GM21529 (cell line): Measurements from ENCODE around the gene TRAF7.
"Not testable (repeated sequence)": the region's sequence is repeated elsewhere in the genome, so short reads cannot be mapped to it uniquely, and the experiment has no call there.

Experiments used
- ATAC-seq: cut with Tn5 transposase; IDR thresholded peaks from one replicate; pipeline ENCODE4 v1.9.1; 2021; ENCODE audit not compliant: unreplicated experiment

The TRAF7 gene

GRCh38 chr16:2121853-2122252 lies 33.7 kb upstream of the TRAF7 start:
- no peak for ATAC-seq

- ATAC-seq, result no peak
Measured at GRCh38 chr16:2122429-2122828, 33.2 kb upstream of the TRAF7 start.

- not testable (repeated sequence) for ATAC-seq
Measured at GRCh38 chr16:2122934-2123683, 32.5 kb upstream of the TRAF7 start.

GRCh38 chr16:2123706-2124376 lies 31.7 kb upstream of the TRAF7 start:
- ATAC-seq, result not testable (repeated sequence)

- ATAC-seq, result not testable (repeated sequence)
Measured at GRCh38 chr16:2124377-2124693, 31.2 kb upstream of the TRAF7 start.

GRCh38 chr16:2124694-2125444 lies 30.7 kb upstream of the TRAF7 start:
- ATAC-seq, result not testable (repeated sequence)

- ATAC-seq, result not testable (repeated sequence)
Measured at GRCh38 chr16:2125609-2126008, 30.0 kb upstream of the TRAF7 start.

GRCh38 chr16:2126161-2126743 lies 29.3 kb upstream of the TRAF7 start:
- ATAC-seq, result not testable (repeated sequence)

- ATAC-seq, result not testable (repeated sequence)
Measured at GRCh38 chr16:2126928-2127556, 28.5 kb upstream of the TRAF7 start.

DNA sequence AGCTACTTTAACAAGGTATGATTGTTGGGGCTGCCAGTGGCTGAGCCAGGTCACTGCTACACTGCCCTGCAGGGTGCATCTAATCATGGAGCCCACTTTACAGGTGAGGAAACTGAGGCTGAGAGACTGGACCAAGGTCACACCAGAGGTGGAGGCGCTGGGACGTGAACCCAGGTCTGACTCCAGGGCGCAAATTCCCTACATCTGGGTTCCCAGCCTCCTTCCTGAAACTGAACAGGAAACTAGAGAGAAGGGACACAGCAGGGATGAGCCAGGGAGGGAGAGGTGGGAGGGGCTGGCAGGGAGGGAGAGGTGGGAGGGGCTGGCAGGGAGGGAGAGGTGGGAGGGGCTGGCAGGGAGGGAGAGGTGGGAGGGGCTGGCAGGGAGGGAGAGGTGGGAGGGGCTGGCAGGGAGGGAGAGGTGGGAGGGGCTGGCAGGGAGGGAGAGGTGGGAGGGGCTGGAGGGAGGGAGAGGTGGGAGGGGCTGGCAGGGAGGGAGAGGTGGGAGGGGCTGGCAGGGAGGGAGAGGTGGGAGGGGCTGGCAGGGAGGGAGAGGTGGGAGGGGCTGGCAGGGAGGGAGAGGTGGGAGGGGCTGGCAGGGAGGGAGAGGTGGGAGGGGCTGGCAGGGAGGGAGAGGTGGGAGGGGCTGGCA lies 27.8 kb upstream of the TRAF7 start:
- not testable (repeated sequence) for ATAC-seq

GRCh38 chr16:2129251-2129650 lies 26.3 kb upstream of the TRAF7 start:
- ATAC-seq, result not testable (repeated sequence)

- ATAC-seq, result not testable (repeated sequence)
Measured at GRCh38 chr16:2129890-2130447, 25.6 kb upstream of the TRAF7 start.

- not testable (repeated sequence) for ATAC-seq
Measured at GRCh38 chr16:2133797-2134196, 21.8 kb upstream of the TRAF7 start.

DNA sequence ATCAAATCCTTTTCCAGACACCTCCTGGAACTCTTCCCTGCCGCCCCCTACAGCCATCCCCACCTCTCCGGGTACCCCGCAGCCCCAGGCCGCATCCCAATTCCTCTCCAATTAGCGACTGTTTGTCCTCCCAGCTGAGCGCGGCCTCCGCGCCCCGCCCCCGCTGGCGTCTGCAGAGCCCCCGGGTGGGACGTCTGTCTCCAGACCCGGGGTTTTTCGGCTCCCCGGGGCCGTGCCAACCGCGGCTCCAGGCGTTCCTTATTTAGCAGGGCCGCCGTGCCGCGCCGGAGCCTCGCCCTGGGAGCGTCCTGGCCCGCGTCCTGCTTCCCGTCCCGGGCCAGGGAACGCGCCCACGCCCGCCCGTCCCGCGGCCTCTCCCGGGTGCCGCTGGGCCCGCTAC lies 20.5 kb upstream of the TRAF7 start:
- not testable (repeated sequence) for ATAC-seq

DNA sequence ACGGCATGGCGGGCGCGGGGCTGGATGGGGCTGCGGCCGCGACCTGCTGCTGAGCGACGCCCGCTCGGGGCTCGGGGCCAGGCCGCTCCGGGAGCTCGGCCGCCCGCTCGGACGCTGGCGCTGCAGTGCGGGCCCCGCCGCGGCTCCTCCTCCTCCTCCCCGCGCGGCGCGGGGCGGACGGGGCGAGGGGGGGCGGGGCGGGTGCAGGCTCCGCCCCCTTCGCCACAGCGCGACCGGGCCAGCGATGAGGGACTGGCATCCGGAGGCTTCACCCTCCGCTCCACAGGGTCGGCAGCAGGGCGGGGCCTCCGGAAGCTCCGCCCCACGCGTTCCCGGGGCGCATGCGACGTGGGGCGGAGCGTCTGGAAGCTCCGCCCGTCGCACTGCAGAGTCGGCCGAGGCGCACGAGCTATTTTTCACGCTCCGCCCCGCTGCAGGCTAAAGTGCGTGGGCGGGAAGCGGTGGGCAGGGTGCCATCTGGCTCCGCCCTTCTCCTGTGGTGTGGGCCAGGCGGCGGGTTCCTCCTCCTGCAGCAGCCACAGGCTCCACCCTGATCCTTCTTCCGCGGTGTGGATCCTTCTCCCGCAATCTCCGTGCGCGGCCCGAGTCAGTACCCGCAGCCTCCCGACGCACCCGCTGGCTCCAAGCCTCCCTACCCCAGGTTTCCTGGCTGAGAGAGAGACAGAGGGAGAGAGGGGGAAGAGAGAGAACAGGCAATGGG lies 19.7 kb upstream of the TRAF7 start, which contains the start of gene PKD1:
Gene PKD1, minus strand, starts transcription at position 129 of the 721 bp plus-strand sequence. CDS start 209 bp downstream, outside the sequence.
- not testable (repeated sequence) for ATAC-seq

DNA sequence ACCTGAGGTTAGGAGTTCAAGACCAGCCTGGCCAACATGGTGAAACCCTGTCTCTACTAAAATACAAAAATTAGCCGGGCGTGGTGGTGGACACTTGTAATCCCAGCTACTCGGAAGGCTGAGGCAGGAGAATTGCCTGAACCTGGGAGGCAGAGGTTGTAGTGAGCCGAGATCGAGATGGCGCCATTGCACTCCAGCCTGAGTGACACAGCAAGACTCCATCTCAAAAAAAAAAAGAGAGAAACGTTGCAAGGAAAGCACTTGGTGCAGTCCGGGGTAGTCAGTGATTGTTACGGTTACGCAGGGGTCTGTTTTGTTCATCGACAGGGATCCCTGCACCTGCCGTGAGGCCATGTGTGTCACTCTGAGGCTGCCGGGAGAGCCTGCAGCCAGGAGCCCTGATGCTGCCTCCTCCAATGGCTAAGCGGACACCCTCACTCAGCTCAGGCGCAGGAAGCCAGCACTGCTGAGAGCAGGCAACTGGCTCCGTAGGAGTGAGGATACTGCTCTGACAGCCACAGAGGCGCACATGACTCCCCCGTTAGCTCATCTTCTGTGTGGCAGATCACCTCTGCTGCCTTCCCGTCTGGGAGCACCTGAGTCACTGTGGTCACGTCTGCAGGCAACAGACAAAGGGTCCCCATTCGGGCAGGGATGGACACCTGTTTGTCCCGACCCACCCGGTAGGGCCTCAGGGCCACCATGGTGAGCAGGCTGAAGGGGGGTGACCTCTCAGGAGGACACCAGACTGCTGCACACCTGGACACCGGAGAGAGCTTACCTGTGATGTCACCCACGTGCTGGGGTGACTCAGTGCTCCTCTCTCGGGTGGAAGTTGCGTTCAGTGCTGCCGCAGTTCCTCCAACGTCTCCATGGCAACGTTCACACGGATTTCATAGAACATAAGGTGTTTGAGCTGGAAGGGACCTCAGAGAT lies 12.4 kb upstream of the TRAF7 start:
- no peak for ATAC-seq

DNA sequence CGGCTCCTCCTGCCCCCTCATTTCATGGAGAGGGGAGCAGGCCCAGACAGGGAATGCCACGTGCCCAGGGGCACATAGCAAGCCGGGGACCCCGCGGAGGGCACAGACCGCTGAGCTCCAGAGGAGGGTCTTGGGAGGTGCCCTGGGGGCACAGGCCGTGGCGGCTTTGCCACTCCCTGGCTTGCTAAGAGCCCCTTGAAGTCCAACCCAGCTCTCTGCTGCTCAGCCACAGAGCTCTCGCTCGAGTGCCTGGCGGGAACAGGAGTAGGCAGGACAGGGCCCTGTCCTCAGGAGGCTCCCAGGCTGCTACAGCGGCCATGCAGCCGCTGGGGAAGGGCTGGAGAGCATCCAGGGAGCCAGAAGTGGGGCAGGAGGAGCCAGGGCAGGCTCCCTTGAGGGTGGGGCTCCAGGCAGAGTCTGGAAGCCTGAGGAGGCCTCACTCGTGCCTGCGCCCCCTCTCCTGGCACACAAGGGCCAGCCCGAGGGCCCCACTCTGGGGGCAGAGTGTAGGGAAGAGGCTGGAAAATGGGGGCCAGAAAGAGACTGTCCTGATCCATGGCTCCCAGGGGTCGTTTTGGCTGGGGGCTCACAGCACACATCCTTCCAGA lies 11.6 kb upstream of the TRAF7 start:
- no peak for ATAC-seq

- ATAC-seq, result no peak
Measured at GRCh38 chr16:2145843-2146242, 9.7 kb upstream of the TRAF7 start.
